HUES48 (cell line): ENCODE measurements around the gene ZSCAN20.

Experiments used
- H3K27ac ChIP-seq: one replicate; pipeline ENCODE4 v1.7.0; 2013; ENCODE audit warnings: low read depth, low read length, inconsistent platforms
- H3K27me3 ChIP-seq: 2 replicates; pipeline ENCODE4 v1.6.1; 2013; ENCODE audit warnings: mild to moderate bottlenecking, low read length; ENCODE audit not compliant: control insufficient read depth, insufficient read depth
- H3K36me3 ChIP-seq: 2 replicates; pipeline ENCODE4 v1.6.1; 2013; ENCODE audit warnings: low read length; ENCODE audit not compliant: control insufficient read depth, insufficient read depth
- H3K4me1 ChIP-seq: 2 replicates; pipeline ENCODE4 v1.6.1; 2013; ENCODE audit warnings: mild to moderate bottlenecking, low read length; ENCODE audit not compliant: control insufficient read depth, insufficient read depth
- H3K4me3 ChIP-seq: 2 replicates; pipeline ENCODE4 v1.5.1; 2013; ENCODE audit warnings: mild to moderate bottlenecking, low read depth, low read length
- H3K9ac ChIP-seq: 2 replicates; pipeline ENCODE4 v1.6.1; 2013; ENCODE audit warnings: mild to moderate bottlenecking, low read depth, low read length, moderate library complexity
- H3K9me3 ChIP-seq: 2 replicates; pipeline ENCODE4 v1.6.1; 2013; ENCODE audit warnings: low read length; ENCODE audit not compliant: control insufficient read depth, insufficient read depth

ZSCAN20 gene

GRCh38 chr1:33472269-33472980 is at the start of gene ZSCAN20:
Gene ZSCAN20 (plus strand): TSS chr1:33472645. CDS start chr1:33479289, 6,644 bp downstream.
- Histone ChIP-seq H3K4me1 (peaks cover 16% of the 10 kb centered on the region; the same call in 1 of the 2 replicates), H3K36me3 (no peaks in the 10 kb centered on the region), H3K27ac (no peak within 1 kb of the TSS), H3K9me3 (no peaks in the 10 kb centered on the region), H3K27me3 (no peaks in the 10 kb centered on the region), H3K9ac (no peak within 1 kb of the TSS), H3K4me3 (peak within 1 kb of the TSS; percentile 71)

DNA sequence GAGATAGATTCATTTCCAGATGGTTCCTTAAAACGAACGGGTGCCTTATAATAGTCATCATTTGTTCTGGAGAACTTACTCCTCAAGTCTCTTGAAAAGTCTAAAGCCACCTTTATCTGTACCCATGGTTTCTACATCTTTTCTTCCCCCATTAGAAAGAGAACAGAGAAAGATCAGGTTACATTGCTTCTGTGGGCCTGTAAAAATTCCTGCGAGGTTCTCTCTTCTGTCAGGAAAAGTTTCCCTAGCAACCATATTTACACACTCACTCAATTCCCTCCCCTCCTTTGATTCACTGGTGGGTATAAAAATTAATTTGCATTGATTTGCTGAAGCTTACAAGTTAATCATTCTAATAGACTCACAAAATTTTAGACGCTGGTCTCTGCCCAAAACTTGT is 48.2 kb upstream of the ZSCAN20 start:
- H3K9me3 ChIP-seq, result no peaks in the 10 kb centered on the region
- peaks cover 10% of the 10 kb centered on the region; the same call in 1 of the 2 replicates for H3K27me3 ChIP-seq
- H3K9ac ChIP-seq, result no peak overlapping the region
- no peak overlapping the region for H3K27ac ChIP-seq
- peaks cover 10% of the 10 kb centered on the region for H3K4me1 ChIP-seq
- no peak overlapping the region for H3K4me3 ChIP-seq
- no peaks in the 10 kb centered on the region for H3K36me3 ChIP-seq

DNA sequence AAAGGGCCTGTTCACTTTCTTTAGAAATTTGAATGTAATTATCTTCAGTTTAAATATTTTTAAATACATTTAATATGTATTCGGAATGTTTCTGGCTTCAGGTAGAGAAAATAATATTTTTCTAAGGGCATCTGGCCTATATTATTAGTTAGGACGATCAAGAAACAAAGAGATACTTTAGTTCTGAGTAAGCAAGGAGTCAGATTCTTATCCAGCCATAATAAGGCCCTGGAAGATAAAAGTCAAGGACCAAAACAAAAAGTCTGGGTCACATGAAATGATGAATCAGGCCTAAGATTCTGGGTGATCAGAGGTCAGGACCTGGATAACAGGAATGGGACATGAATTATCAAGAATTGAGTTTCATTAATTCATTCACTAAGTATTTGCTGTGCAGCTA is 47.8 kb upstream of the ZSCAN20 start:
- H3K9ac ChIP-seq, result no peak overlapping the region
- H3K4me3 ChIP-seq, result no peak overlapping the region
- peaks cover 14% of the 10 kb centered on the region for H3K27me3 ChIP-seq
- H3K9me3 ChIP-seq, result no peaks in the 10 kb centered on the region
- peaks cover 13% of the 10 kb centered on the region for H3K4me1 ChIP-seq
- no peaks in the 10 kb centered on the region for H3K36me3 ChIP-seq
- no peak overlapping the region for H3K27ac ChIP-seq

GRCh38 chr1:33425900-33426299 is 46.5 kb upstream of the ZSCAN20 start:
- H3K9ac ChIP-seq, result no peak overlapping the region

DNA sequence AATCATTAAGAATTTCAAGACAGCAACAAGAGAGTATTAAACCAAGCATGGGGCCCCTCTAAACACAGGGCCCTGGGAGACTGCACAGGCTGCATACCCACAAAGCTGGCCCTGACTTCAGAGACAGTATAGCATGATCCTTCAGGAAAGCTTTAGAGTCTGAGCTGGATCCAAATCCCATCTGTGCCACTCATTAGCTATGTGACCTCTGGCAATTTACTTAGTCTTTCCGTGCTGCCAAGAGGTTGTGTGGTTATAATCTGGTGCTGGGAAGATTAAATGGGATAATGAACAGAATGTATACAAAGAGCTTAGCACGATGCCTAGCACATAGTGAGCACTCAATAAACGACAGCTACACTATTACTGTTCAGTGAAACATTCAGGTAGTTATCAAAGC is 45.5 kb upstream of the ZSCAN20 start:
- H3K9ac ChIP-seq, result no peak overlapping the region
- H3K27me3 ChIP-seq, result peaks cover 30% of the 10 kb centered on the region
- H3K4me1 ChIP-seq, result peaks cover 16% of the 10 kb centered on the region
- H3K9me3 ChIP-seq, result no peaks in the 10 kb centered on the region
- H3K27ac ChIP-seq, result no peak overlapping the region
- no peak overlapping the region for H3K4me3 ChIP-seq
- H3K36me3 ChIP-seq, result no peaks in the 10 kb centered on the region

More at GRCh38 chr1:33425900-33426299, 46.5 kb upstream of the ZSCAN20 start:
- Histone ChIP-seq H3K27me3 (peaks cover 23% of the 10 kb centered on the region), H3K36me3 (no peaks in the 10 kb centered on the region), H3K27ac (no peak overlapping the region), H3K4me1 (peaks cover 20% of the 10 kb centered on the region), H3K4me3 (no peak overlapping the region), H3K9me3 (no peaks in the 10 kb centered on the region)

DNA sequence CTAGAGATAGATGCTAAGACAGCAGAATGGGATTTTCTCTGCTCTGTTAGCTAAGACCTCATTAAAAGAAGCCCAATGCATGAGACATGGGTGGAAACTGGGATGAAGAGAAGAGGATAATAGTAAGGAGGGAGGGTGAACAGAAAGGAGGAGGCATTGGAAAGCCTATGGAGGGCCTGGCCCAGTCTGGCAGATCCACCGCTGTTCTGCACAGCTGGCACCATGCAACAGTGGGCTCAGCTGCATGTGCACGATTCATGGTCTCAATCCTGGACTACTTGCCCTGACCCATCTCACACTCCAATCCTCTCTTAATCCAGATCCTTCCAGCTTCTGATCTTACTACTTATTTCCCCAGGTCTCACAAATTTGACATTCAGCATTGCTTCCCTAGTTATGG is 43.8 kb upstream of the ZSCAN20 start:
- Histone ChIP-seq H3K9me3 (no peaks in the 10 kb centered on the region), H3K27me3 (peaks cover 32% of the 10 kb centered on the region), H3K36me3 (no peaks in the 10 kb centered on the region), H3K9ac (no peak overlapping the region), H3K4me1 (peaks cover 16% of the 10 kb centered on the region), H3K4me3 (no peak overlapping the region), H3K27ac (no peak overlapping the region)

- H3K4me1 ChIP-seq, result peaks cover 16% of the 10 kb centered on the region
- H3K27ac ChIP-seq, result no peak overlapping the region
These were observed 43.1 kb upstream of the ZSCAN20 start for GRCh38 chr1:33429332-33429731.

DNA sequence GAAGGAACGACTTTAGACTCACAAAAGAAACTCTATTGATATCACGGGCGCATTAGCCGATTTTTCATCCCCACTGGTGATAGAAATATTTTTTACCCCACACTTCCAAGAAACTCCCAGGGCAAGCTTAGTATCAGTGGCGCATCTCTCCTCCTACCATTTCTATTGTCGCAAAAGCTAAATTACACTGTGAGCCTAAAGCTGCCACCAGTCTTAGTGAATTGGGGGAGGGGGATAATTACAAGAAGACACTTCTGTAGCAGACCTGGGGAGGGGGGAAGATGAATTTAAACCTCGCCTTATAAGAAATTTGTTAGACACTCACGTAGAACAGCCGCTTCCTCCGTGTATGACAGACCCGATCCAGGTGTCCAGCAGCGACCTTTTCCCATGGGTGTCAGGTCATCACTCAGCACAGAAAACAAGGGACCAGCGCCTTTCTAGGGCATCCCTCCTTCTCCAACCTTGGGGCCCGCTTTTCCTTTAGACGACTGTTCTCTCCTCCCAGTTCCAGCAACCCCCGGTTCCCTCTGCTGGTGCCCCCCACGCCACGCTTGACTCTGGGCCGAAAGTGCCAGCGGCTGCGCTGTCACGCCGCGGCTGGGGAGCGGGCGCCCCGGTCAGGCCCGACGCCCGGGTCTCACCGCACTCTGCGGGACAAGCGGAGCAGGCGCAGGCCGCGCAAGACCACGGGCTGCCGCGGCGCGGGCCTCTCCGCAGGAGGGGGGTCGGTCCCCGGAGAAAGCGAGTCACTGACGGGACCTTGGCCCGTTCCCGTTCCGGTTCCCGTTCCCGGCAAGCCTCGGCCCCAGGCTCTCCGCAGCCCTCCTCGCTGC is 42.4 kb upstream of the ZSCAN20 start:
- no peak overlapping the region for H3K27ac ChIP-seq
- no peak overlapping the region for H3K9ac ChIP-seq
- H3K4me1 ChIP-seq, result peaks cover 16% of the 10 kb centered on the region
- no peaks in the 10 kb centered on the region for H3K9me3 ChIP-seq
- peak overlapping the region; percentile 74 for H3K4me3 ChIP-seq
- no peaks in the 10 kb centered on the region for H3K36me3 ChIP-seq
- peaks cover 32% of the 10 kb centered on the region for H3K27me3 ChIP-seq

More at GRCh38 chr1:33429332-33429731, 43.1 kb upstream of the ZSCAN20 start:
- no peaks in the 10 kb centered on the region for H3K36me3 ChIP-seq
- H3K9me3 ChIP-seq, result no peaks in the 10 kb centered on the region
- peaks cover 32% of the 10 kb centered on the region for H3K27me3 ChIP-seq
- peak overlapping the region; percentile 74 for H3K4me3 ChIP-seq
- H3K9ac ChIP-seq, result no peak overlapping the region

DNA sequence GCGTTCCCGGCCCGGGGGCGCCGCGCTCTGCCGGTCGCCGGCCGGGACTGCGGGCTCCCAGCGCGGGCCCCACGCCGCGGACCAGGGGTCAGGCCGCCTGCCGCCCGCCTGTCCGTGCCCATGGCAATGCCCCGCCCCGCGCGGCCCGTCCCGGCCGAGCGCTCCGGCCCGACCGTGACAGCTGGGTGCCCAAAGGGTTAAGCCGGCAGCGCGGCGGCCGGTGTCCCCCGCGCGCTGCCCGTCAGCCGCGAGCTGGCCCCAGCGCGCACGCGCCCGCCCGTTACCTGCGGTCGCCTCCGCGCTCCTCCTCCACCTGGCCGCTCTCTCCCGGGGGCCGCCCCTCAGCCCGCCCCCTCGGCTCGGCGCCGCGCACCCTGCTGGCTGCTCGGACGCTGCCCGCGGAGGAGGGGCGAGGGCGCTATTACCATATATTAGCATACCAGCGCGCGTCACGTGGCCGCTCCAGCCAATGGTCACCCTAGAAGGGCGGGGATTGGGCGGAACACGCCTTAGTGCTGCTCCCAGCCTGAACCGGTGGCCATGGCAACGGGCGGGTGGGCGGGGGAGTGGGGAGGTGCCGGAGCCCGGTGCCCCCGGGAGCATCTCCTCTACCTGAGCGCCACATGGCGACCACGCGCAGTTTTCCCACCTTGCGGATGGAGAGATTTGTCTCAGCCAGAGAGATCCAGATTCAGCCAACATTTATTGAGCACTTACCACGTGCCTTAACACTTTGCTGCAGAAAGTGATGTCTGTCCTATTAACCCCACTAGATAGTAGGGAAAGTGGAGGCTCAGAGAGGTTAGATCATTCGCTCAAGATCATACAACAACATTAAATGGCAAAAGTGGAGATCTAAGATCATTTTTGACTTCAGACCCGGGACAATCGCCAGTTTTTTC is 41.5 kb upstream of the ZSCAN20 start, which contains the start of gene PHC2:
PHC2 (minus strand) TSS at position 404 of the 902 bp plus-strand sequence. CDS start 55,556 bp downstream, outside the sequence.
- no peak within 1 kb of the TSS for H3K27ac ChIP-seq
- H3K9ac ChIP-seq, result no peak within 1 kb of the TSS
- H3K36me3 ChIP-seq, result no peaks in the 10 kb centered on the region
- H3K4me3 ChIP-seq, result peak within 1 kb of the TSS; percentile 74
- H3K9me3 ChIP-seq, result no peaks in the 10 kb centered on the region
- H3K4me1 ChIP-seq, result peaks cover 16% of the 10 kb centered on the region
- H3K27me3 ChIP-seq, result peaks cover 32% of the 10 kb centered on the region

GRCh38 chr1:33433509-33434362 is 38.7 kb upstream of the ZSCAN20 start:
- Histone ChIP-seq H3K4me3 (no peak overlapping the region), H3K4me1 (peaks cover 14% of the 10 kb centered on the region), H3K9me3 (no peaks in the 10 kb centered on the region), H3K27me3 (peaks cover 26% of the 10 kb centered on the region), H3K36me3 (no peaks in the 10 kb centered on the region), H3K27ac (peak overlapping the region; percentile 78), H3K9ac (no peak overlapping the region)
